HEK293 (cell line): ENCODE results near the gene PKN1.

Experiments used
- CTCF ChIA-PET: fragments of 350-600 bp; formaldehyde crosslinking; extraction: SDS; loops from one replicate; lab custom pipeline; 2021; ENCODE audit warnings: antibody characterized with exemption; lab: Yijun Ruan, JAX
- POLR2A ChIA-PET: fragments of 300-600 bp; formaldehyde crosslinking; extraction: SDS; loops from one replicate; lab custom pipeline; 2020; ENCODE audit warnings: antibody characterized with exemption, inconsistent platforms; lab: Yijun Ruan, JAX
- H3K27ac ChIP-seq: fragments of 200-500 bp; sonication (Bioruptor generic); 2 replicates; pipeline ENCODE4 v1.5.1; 2014; ENCODE audit warnings: low read depth, low read length, control low read depth, inconsistent platforms; ENCODE audit errors: extremely low read depth
- H3K36me3 ChIP-seq, 2 experiments: fragments of 200-500 bp in 1 of 2; sonication (Bioruptor generic) in 1 of 2; 1 replicate in 1 of 2; 2 replicates in 1 of 2; pipeline ENCODE4 v1.5.1; 2014 to 2017; ENCODE audit warnings: inconsistent platforms in 2 of 2, low read length in 2 of 2; ENCODE audit not compliant: control insufficient read depth in 2 of 2, insufficient read depth in 1 of 2
- H3K4me1 ChIP-seq: fragments of 200-500 bp; sonication (Bioruptor generic); 2 replicates; pipeline ENCODE4 v1.5.1; 2014; ENCODE audit warnings: mild to moderate bottlenecking, low read length, inconsistent platforms; ENCODE audit not compliant: control insufficient read depth, insufficient read depth
- H3K4me3 ChIP-seq: 2 replicates; pipeline ENCODE4 v1.5.1; 2011; ENCODE audit warnings: low read depth, mild to moderate bottlenecking, control low read depth, low read length, moderate library complexity
- H3K9me3 ChIP-seq: fragments of 200-500 bp; sonication (Bioruptor generic); 2 replicates; pipeline ENCODE4 v1.5.1; 2014; ENCODE audit warnings: low read depth, low read length, inconsistent platforms; ENCODE audit not compliant: control insufficient read depth, insufficient read depth
- EGR2 ChIP-seq: fragments of 450-650 bp; formaldehyde crosslinking; IDR thresholded peaks from 2 replicates; pipeline ENCODE4 v1.5.1; 2016; ENCODE audit warnings: low read depth, missing biosample characterization, missing genetic modification characterization
- GFI1B ChIP-seq: fragments of 450-650 bp; formaldehyde crosslinking; IDR thresholded peaks from 2 replicates; pipeline ENCODE4 v1.5.1; 2016; ENCODE audit warnings: missing biosample characterization, missing genetic modification characterization
- GLIS1 ChIP-seq: fragments of 450-650 bp; formaldehyde crosslinking; IDR thresholded peaks from 2 replicates; pipeline ENCODE4 v1.5.1; 2016; ENCODE audit warnings: missing biosample characterization, missing genetic modification characterization
- MYNN ChIP-seq: fragments of 450-650 bp; formaldehyde crosslinking; IDR thresholded peaks from 2 replicates; pipeline ENCODE4 v1.5.1; 2016; ENCODE audit warnings: missing biosample characterization, missing genetic modification characterization, borderline replicate concordance
- OSR2 ChIP-seq: fragments of 450-650 bp; formaldehyde crosslinking; IDR thresholded peaks from 2 replicates; pipeline ENCODE4 v1.5.1; 2016; ENCODE audit warnings: missing biosample characterization, missing genetic modification characterization
- ZFHX2 ChIP-seq: fragments of 450-650 bp; formaldehyde crosslinking; conservative IDR thresholded peaks from 2 replicates; pipeline ENCODE4 v1.5.1; 2016; ENCODE audit warnings: missing biosample characterization, missing genetic modification characterization
- ZIC2 ChIP-seq: fragments of 450-650 bp; formaldehyde crosslinking; IDR thresholded peaks from 2 replicates; pipeline ENCODE4 v1.5.1; 2016; ENCODE audit warnings: missing biosample characterization, missing genetic modification characterization
- ZNF10 ChIP-seq: fragments of 450-650 bp; formaldehyde crosslinking; IDR thresholded peaks from 2 replicates; pipeline ENCODE4 v1.5.1; 2017; ENCODE audit warnings: missing biosample characterization, missing genetic modification characterization
- ZNF114 ChIP-seq: fragments of 450-650 bp; formaldehyde crosslinking; IDR thresholded peaks from 2 replicates; pipeline ENCODE4 v1.5.0; 2017; ENCODE audit warnings: missing biosample characterization, missing genetic modification characterization
- ZNF366 ChIP-seq: fragments of 450-650 bp; formaldehyde crosslinking; conservative IDR thresholded peaks from 2 replicates; pipeline ENCODE4 v1.5.1; 2016; ENCODE audit warnings: missing biosample characterization, missing genetic modification characterization
- ZNF394 ChIP-seq: fragments of 450-650 bp; formaldehyde crosslinking; IDR thresholded peaks from 2 replicates; pipeline ENCODE4 v1.5.1; 2016; ENCODE audit warnings: missing biosample characterization, missing genetic modification characterization, mild to moderate bottlenecking, moderate library complexity, borderline replicate concordance
- ZNF473 ChIP-seq: fragments of 450-650 bp; formaldehyde crosslinking; IDR thresholded peaks from 2 replicates; pipeline ENCODE4 v1.5.1; 2017; ENCODE audit warnings: missing biosample characterization, missing genetic modification characterization
- ZNF623 ChIP-seq: fragments of 450-650 bp; formaldehyde crosslinking; IDR thresholded peaks from 2 replicates; pipeline ENCODE4 v1.5.1; 2016; ENCODE audit warnings: missing biosample characterization, missing genetic modification characterization
- ZNF660 ChIP-seq: fragments of 450-650 bp; IDR thresholded peaks from 2 replicates; pipeline ENCODE4 v1.5.1; 2018; ENCODE audit warnings: missing biosample characterization, mild to moderate bottlenecking, missing genetic modification characterization
- ZNF707 ChIP-seq: fragments of 450-650 bp; formaldehyde crosslinking; IDR thresholded peaks from 2 replicates; pipeline ENCODE4 v1.5.1; 2016; ENCODE audit warnings: missing biosample characterization, missing genetic modification characterization
- ZNF837 ChIP-seq: fragments of 450-650 bp; formaldehyde crosslinking; IDR thresholded peaks from 2 replicates; pipeline ENCODE4 v1.5.1; 2016; ENCODE audit warnings: missing biosample characterization, missing genetic modification characterization
- ZXDB ChIP-seq: fragments of 450-650 bp; formaldehyde crosslinking; IDR thresholded peaks from 2 replicates; pipeline ENCODE4 v1.5.1; 2016; ENCODE audit warnings: missing biosample characterization, missing genetic modification characterization
- TF ChIP-seq, protein P1 (sequence below): fragments of 450-650 bp; formaldehyde crosslinking; IDR thresholded peaks from 2 replicates; pipeline ENCODE4 v1.5.1; 2017; ENCODE audit warnings: missing biosample characterization, missing genetic modification characterization
- TF ChIP-seq, protein P2 (sequence below): fragments of 450-650 bp; formaldehyde crosslinking; IDR thresholded peaks from 2 replicates; pipeline ENCODE4 v1.5.1; 2016; ENCODE audit warnings: missing biosample characterization, missing genetic modification characterization
- TF ChIP-seq, protein P3 (sequence below): fragments of 450-650 bp; formaldehyde crosslinking; IDR thresholded peaks from 2 replicates; pipeline ENCODE4 v1.5.1; 2017; ENCODE audit warnings: missing biosample characterization, missing genetic modification characterization
- TF ChIP-seq, protein P4 (sequence below): fragments of 450-650 bp; IDR thresholded peaks from 2 replicates; pipeline ENCODE4 v1.5.1; 2018; ENCODE audit warnings: missing biosample characterization, mild to moderate bottlenecking, missing genetic modification characterization

The PKN1 gene

DNA sequence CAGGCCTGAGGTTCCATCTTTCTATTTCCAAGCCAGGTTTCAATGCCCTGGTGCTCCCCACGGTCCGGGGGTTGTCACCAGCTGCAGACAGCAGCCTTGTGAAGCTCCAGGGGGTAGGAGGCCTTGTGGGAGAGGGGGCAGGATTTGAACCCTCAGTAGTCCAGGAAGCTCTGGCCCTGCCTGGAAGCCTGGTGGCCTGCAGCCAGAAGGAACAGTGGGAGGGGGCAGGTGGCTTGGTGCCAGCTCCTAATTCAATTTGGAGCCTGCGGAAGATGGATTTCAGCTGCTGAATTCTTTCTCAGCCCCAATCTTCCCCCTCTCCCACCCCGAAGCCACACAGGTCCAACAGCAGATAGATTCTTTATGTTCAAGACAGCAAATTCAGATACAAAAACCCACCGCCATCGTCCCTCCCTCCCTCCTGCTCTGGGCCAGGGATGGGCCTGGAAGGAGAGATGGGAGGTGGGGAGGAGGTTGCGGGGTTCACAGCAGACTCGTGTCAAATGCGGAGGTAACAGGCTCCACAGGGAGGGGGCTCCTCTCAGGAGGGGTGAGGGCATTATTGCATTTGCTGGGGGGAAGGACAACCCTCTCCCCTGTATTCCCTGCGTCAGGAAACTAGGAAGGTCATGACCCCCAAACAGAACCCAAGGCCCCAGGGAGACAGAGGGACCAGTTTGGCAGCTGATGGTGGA, 44.5 kb downstream of the PKN1 start:
- Histone ChIP-seq H3K4me3 (no peak overlapping the region), H3K4me1 (no peaks in the 10 kb centered on the region; the same call in 1 of the 2 replicates), H3K9me3 (no peaks in the 10 kb centered on the region), H3K27ac (no peak overlapping the region), H3K36me3 (peaks cover 0 to 40% of the 10 kb centered on the region in 2 experiments; a peak in 2 of 3 replicates)
- TF ChIP-seq GFI1B (tag by site-specific recombination) (no peak), ZNF660 (tag by site-specific recombination) (peak; percentile 18; the same call in 1 of the 2 replicates), ZNF707 (no peak), OSR2 (tag by site-specific recombination) (peak; percentile 79), GLIS1 (tag by site-specific recombination) (peak; percentile 96), ZNF10 (tag by site-specific recombination) (no peak), ZNF623 (peak; percentile 49), ZIC2 (peak; percentile 57), EGR2 (tag by site-specific recombination) (peak; percentile 70), ZNF473 (tag by site-specific recombination) (no peak), ZNF837 (tag by site-specific recombination) (no peak), ZNF394 (tag by site-specific recombination) (no peak), ZNF366 (tag by site-specific recombination) (peak; percentile 44), ZFHX2 (tag by site-specific recombination) (peak; percentile 20), ZXDB (tag by site-specific recombination) (no peak), MYNN (tag by site-specific recombination) (no peak), ZNF114 (tag by site-specific recombination) (no peak)
- TF ChIP-seq, protein P1, sequence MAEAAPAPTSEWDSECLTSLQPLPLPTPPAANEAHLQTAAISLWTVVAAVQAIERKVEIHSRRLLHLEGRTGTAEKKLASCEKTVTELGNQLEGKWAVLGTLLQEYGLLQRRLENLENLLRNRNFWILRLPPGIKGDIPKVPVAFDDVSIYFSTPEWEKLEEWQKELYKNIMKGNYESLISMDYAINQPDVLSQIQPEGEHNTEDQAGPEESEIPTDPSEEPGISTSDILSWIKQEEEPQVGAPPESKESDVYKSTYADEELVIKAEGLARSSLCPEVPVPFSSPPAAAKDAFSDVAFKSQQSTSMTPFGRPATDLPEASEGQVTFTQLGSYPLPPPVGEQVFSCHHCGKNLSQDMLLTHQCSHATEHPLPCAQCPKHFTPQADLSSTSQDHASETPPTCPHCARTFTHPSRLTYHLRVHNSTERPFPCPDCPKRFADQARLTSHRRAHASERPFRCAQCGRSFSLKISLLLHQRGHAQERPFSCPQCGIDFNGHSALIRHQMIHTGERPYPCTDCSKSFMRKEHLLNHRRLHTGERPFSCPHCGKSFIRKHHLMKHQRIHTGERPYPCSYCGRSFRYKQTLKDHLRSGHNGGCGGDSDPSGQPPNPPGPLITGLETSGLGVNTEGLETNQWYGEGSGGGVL (tag by site-specific recombination): peak; percentile 59; the same call in 1 of the 2 replicates
- TF ChIP-seq, protein P2, sequence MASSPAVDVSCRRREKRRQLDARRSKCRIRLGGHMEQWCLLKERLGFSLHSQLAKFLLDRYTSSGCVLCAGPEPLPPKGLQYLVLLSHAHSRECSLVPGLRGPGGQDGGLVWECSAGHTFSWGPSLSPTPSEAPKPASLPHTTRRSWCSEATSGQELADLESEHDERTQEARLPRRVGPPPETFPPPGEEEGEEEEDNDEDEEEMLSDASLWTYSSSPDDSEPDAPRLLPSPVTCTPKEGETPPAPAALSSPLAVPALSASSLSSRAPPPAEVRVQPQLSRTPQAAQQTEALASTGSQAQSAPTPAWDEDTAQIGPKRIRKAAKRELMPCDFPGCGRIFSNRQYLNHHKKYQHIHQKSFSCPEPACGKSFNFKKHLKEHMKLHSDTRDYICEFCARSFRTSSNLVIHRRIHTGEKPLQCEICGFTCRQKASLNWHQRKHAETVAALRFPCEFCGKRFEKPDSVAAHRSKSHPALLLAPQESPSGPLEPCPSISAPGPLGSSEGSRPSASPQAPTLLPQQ: no peak
- TF ChIP-seq, protein P3, sequence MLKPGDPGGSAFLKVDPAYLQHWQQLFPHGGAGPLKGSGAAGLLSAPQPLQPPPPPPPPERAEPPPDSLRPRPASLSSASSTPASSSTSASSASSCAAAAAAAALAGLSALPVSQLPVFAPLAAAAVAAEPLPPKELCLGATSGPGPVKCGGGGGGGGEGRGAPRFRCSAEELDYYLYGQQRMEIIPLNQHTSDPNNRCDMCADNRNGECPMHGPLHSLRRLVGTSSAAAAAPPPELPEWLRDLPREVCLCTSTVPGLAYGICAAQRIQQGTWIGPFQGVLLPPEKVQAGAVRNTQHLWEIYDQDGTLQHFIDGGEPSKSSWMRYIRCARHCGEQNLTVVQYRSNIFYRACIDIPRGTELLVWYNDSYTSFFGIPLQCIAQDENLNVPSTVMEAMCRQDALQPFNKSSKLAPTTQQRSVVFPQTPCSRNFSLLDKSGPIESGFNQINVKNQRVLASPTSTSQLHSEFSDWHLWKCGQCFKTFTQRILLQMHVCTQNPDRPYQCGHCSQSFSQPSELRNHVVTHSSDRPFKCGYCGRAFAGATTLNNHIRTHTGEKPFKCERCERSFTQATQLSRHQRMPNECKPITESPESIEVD (tag by site-specific recombination): no peak
- TF ChIP-seq, protein P4, sequence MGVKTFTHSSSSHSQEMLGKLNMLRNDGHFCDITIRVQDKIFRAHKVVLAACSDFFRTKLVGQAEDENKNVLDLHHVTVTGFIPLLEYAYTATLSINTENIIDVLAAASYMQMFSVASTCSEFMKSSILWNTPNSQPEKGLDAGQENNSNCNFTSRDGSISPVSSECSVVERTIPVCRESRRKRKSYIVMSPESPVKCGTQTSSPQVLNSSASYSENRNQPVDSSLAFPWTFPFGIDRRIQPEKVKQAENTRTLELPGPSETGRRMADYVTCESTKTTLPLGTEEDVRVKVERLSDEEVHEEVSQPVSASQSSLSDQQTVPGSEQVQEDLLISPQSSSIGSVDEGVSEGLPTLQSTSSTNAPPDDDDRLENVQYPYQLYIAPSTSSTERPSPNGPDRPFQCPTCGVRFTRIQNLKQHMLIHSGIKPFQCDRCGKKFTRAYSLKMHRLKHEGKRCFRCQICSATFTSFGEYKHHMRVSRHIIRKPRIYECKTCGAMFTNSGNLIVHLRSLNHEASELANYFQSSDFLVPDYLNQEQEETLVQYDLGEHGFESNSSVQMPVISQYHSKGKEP (tag by site-specific recombination): peak; percentile 37; the same call in 1 of the 2 replicates
- ChIA-PET CTCF (interaction anchor here (0.7 kb wide), 1 partner anchor 117 kb away, joined by 3 read pairs; no protein-coding TSS in a partner anchor), POLR2A (interaction anchor here (0.6 to 1.6 kb wide), 3 partner anchors 18 to 341 kb away, joined by 3 to 5 read pairs (median 4); partner anchors contain the start of genes ASF1B and GIPC1)
